Subcutaneous abdominal adipose tissue (tissue), 5 donors: ENCODE data around the gene WT1.
"Not testable (repeated sequence)": the region's sequence is repeated elsewhere in the genome, so short reads cannot be mapped to it uniquely, and the experiment has no call there.

Source experiments
- H3K27ac ChIP-seq: one replicate; pipeline ENCODE4 v1.7.0; 2013; ENCODE audit warnings: low read depth, mild to moderate bottlenecking, inconsistent platforms, low read length, moderate library complexity
- H3K27me3 ChIP-seq, 5 donors: one replicate each; pipeline ENCODE4 v1.7.0; 2013; ENCODE audit warnings: low read length in 5 of 5, inconsistent platforms in 1 of 5; ENCODE audit not compliant: control insufficient read depth in 5 of 5, insufficient read depth in 4 of 5
- H3K36me3 ChIP-seq, 5 donors: one replicate each; pipeline ENCODE4 v1.7.0; 2013; ENCODE audit warnings: low read length in 5 of 5; ENCODE audit not compliant: control insufficient read depth in 5 of 5, insufficient read depth in 5 of 5
- H3K4me1 ChIP-seq, 5 donors: one replicate each; pipeline ENCODE4 v1.7.0; 2013; ENCODE audit warnings: low read length in 5 of 5, mild to moderate bottlenecking in 3 of 5, moderate library complexity in 1 of 5; ENCODE audit not compliant: control insufficient read depth in 5 of 5, insufficient read depth in 5 of 5
- H3K4me3 ChIP-seq, 5 donors: one replicate each; pipeline ENCODE4 v1.7.0; 2013; ENCODE audit warnings: low read length in 5 of 5, low read depth in 1 of 5
- H3K9ac ChIP-seq, 5 donors: one replicate each; pipeline ENCODE4 v1.7.0; 2013; ENCODE audit warnings: low read length in 5 of 5, mild to moderate bottlenecking in 4 of 5, moderate library complexity in 3 of 5
- H3K9me3 ChIP-seq, 5 donors: one replicate each; pipeline ENCODE4 v1.7.0; 2013; ENCODE audit warnings: low read length in 5 of 5; ENCODE audit not compliant: control insufficient read depth in 5 of 5
- donor health status: healthy.
- donor health status: healthy.
- donor health status: healthy.
- donor health status: healthy.
- donor health status: healthy.

WT1 gene

DNA sequence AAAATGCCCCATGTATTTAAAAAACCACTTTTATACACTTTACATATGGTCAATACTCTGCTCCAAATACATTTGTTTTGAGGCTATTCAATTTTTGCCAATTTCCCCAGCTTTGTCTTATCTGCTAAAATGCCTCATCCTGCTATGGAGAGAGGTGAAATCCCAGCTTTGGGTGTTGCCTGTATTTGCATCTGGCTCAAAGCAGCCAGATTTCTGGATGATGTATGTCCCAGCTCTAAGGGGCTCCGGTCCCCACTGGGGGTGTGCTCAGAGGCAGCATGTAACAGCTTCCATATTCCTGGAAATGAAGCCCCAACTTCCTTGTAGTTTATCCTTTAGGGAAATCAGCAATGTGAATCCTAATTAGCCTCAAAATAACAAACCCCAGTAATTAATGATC lies 59.5 kb downstream of the WT1 start:
- Histone ChIP-seq H3K4me3 (no peak overlapping the region), H3K9me3 (peaks cover 0 to 5% (median 4%) of the 10 kb centered on the region in 5 donors)

DNA sequence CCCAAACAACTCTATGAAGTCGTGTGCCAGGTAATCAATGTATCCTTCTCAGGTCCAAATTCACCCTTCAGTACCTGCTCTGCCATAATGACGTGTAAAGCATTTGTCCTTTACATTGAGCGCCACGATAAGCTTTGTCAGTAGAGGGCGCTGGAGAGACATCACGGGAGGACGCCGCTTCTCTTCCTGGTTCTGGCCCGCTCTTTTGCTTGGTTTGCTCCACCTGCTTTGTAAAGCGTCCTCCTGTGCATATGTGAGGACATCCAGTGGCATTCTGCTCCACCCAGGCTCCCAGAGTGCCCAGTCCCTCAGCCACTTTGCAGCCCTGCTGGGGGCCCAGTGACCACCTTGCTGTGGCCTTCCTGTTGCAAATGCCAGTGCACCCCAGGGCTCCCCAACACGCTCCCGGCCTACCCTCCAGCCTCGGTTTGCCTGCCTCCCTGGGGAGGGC lies 61.1 kb downstream of the WT1 start:
- Histone ChIP-seq H3K4me1 (no peaks in the 10 kb centered on the region), H3K36me3 (no peaks in the 10 kb centered on the region), H3K9me3 (peaks cover 0 to 5% (median 4%) of the 10 kb centered on the region in 5 donors), H3K27ac (no peak overlapping the region), H3K27me3 (peaks cover 0 to 8% (median 0%) of the 10 kb centered on the region in 5 donors), H3K9ac (no peak overlapping the region), H3K4me3 (peak overlapping the region in 1 of 5 donors; percentile 5)

More for the DNA sequence above, 59.5 kb downstream of the WT1 start:
- H3K4me1 ChIP-seq = no peaks in the 10 kb centered on the region
- no peak overlapping the region for H3K9ac ChIP-seq
- H3K27me3 ChIP-seq = peaks cover 0 to 11% (median 2%) of the 10 kb centered on the region in 5 donors
- H3K36me3 ChIP-seq = no peaks in the 10 kb centered on the region
- H3K27ac ChIP-seq = no peak overlapping the region

DNA sequence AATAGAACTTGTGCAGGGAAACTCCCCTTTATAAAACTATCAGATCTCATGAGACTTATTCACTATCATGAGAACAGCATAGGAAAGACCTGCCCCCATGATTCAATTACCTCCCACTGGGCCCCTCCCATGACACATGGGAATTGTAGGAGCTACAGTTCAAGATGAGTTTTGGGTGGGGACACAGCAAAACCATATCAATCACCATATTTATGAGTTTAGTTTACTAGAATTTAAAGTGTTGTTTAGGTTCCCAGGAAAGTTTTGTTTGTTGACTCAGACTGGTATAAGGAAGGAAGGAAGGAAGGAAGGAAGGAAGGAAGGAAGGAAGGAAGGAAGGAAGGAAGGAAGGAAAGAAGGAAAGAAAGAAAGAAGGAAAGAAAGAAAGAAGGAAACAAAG lies 65.4 kb downstream of the WT1 start:
- not testable (repeated sequence) for H3K4me1 ChIP-seq, H3K27ac ChIP-seq, H3K27me3 ChIP-seq, H3K9ac ChIP-seq, H3K4me3 ChIP-seq, H3K36me3 ChIP-seq
- peaks cover 0 to 10% (median 3%) of the 10 kb centered on the region in 5 donors for H3K9me3 ChIP-seq

DNA sequence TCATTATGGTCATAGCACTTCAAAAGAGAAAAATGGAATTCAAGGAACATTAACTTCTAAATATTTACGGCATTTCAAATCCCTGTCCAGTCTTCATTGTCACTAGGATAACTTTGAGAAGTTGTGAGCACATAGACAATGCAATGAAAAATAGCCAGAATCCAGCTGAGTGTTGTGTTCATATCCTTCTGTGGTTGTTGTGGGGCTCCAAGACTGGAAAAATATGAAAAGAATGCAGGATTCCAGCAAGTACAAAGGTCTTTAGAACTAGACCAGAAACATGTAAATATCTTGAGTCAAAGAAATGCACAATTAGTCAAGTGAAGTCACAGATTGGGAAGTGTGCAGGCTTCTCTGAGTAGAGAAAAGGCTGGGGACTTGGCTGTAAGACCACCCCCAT lies 68.7 kb downstream of the WT1 start:
- peaks cover 0 to 10% (median 3%) of the 10 kb centered on the region in 5 donors for H3K9me3 ChIP-seq
- H3K9ac ChIP-seq = no peak overlapping the region
- no peak overlapping the region for H3K4me3 ChIP-seq
- no peak overlapping the region for H3K27ac ChIP-seq
- peaks cover 0 to 8% (median 0%) of the 10 kb centered on the region in 5 donors for H3K4me1 ChIP-seq
- no peaks in the 10 kb centered on the region for H3K36me3 ChIP-seq
- peaks cover 0 to 3% (median 0%) of the 10 kb centered on the region in 5 donors for H3K27me3 ChIP-seq

DNA sequence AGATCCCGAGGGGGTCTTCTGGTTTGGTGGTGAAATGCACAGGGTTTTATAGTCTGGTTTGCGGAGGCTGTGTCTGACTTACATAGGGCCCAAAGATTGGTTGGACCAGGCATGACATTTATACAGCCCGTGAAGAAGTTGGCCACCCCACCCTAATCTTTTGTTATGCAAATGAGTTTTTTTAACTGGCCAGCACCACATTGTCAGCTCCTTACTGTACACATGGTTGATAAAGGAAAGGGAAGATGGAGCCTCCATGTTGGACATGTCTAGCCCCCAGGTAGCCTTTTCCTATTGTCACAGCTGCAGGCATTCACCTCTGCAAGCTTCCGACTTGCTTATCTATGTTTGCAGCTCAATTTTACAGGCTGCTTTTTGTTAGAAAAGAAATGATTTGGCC lies 70.1 kb downstream of the WT1 start:
- peaks cover 0 to 8% (median 0%) of the 10 kb centered on the region in 5 donors for H3K4me1 ChIP-seq
- H3K27me3 ChIP-seq = peaks cover 0 to 5% (median 0%) of the 10 kb centered on the region in 5 donors
- no peaks in the 10 kb centered on the region for H3K36me3 ChIP-seq
- H3K9ac ChIP-seq = no peak overlapping the region
- H3K4me3 ChIP-seq = no peak overlapping the region
- no peak overlapping the region for H3K27ac ChIP-seq
- H3K9me3 ChIP-seq = peaks cover 0 to 10% (median 3%) of the 10 kb centered on the region in 5 donors

DNA sequence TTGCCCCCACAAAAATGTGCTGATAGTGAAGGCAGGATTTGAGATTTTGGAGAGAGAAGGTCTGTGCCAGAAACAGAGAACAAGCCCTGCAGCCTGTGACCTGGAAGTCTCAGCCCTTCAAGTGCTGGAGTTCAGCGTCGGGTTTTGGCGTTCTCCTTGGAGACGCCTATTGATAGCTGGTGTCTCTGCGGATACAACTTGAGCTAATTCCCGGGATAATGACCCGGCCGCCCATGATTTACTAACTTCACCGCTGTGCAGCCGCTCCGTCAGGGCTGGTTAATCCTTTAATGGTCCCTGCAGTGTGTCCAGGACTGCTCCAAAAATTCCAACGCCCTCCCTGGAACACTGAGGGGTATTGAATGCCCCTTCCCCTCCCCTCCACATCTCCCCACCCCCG lies 76.6 kb downstream of the WT1 start:
- peaks cover 0 to 12% (median 4%) of the 10 kb centered on the region in 5 donors for H3K27me3 ChIP-seq
- no peaks in the 10 kb centered on the region for H3K9me3 ChIP-seq
- no peaks in the 10 kb centered on the region for H3K36me3 ChIP-seq
- no peak overlapping the region for H3K27ac ChIP-seq
- H3K4me1 ChIP-seq = peaks cover 0 to 4% (median 0%) of the 10 kb centered on the region in 5 donors
- no peak overlapping the region for H3K4me3 ChIP-seq
- H3K9ac ChIP-seq = no peak overlapping the region

DNA sequence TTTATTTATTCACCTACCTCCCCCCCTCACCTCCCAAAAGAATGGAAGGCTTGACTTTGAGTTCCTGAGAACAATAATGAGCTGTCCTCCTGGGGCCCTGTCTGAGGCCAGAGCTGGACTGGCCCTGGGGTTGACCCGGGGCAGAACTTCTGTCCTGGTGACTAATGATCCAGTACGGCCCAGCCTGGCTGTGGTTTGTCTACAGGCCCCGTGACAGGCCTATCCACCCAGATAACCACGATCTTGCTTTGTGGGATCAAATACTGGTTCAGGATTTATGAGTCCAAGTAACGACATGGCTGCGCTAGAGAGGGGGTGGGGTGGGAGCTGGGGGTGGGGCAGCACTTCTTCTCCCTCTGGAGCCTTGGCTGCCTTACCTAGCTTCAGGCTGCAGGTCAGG lies 81.5 kb downstream of the WT1 start:
- peaks cover 0 to 4% (median 0%) of the 10 kb centered on the region in 5 donors for H3K4me1 ChIP-seq
- peaks cover 0 to 10% (median 4%) of the 10 kb centered on the region in 5 donors for H3K27me3 ChIP-seq
- no peak overlapping the region for H3K27ac ChIP-seq
- H3K36me3 ChIP-seq = no peaks in the 10 kb centered on the region
- no peaks in the 10 kb centered on the region for H3K9me3 ChIP-seq
- no peak overlapping the region for H3K9ac ChIP-seq
- H3K4me3 ChIP-seq = no peak overlapping the region

DNA sequence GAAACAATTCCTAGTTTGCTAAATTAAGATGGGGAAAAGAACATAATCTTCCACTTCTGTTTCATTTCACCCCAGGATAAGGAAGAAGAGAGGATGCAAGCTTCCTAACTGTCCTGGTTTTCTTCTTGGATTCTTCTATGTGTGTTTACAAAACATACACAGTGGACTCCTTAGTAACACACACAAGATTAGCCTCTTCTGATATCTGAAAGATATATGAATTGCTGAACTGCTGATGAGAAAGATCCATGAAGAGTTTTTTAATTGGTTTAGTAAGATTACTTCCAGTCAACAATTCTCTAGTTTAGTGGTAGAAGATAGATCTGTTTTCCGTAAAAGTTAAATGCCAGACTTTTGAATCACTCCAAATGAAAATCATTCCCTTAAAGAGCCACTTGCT lies 86.8 kb downstream of the WT1 start:
- Histone ChIP-seq H3K4me1 (no peaks in the 10 kb centered on the region), H3K9me3 (no peaks in the 10 kb centered on the region), H3K4me3 (no peak overlapping the region), H3K27ac (no peak overlapping the region), H3K27me3 (peaks cover 0 to 6% (median 0%) of the 10 kb centered on the region in 5 donors), H3K9ac (no peak overlapping the region), H3K36me3 (no peaks in the 10 kb centered on the region)

DNA sequence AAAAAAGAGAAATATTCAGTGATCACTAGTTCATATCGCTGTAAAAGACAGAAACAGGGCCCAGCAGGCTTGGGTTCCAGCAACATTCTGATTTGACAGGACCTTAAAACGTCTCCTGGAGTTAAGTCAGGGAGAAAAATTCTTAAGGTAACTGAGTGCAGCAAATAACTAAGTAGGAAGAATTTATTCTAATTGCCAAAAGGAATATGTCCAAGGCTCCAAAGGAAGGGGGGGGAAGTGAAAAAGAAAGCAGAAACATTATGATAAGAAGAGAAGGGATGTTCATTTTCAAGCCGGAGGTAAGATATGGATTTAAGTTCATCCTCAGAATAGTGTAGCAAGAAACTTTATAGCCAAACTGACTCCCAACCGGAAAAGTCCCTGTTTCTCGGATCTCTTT lies 90.4 kb downstream of the WT1 start:
- H3K9me3 ChIP-seq = no peaks in the 10 kb centered on the region
- no peak overlapping the region for H3K27ac ChIP-seq
- H3K36me3 ChIP-seq = no peaks in the 10 kb centered on the region

DNA sequence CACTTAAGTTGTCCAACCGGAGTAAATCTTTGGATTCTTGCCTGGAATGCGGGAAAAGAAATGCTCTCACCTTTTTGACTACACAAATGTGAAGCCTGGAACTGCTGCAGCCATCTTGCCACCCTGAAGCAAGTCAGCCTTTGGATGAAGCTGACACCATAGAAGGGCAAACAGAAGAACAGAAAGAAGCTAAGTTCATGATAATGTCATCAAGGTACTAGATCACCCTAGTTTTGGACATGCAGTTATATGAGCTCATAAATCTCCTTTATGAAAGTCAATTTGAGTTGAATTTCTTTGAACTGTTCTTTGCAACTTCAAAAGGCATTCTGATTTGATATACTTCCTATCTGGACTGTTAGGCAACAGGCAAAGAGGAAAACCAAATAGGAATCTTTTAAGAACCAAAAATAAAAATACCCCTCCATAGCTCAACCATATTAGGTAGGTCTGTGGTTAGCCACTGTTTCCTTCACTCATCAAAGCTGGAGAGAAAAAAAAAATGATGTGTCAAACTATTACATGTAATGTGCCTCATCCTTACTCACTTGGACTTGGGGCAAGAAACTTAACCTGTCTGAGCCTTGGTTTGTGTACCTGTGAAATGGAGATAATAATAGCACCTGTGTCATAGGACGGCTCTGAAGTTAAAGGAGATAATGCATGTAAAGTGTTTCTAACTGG lies 91.9 kb downstream of the WT1 start:
- Histone ChIP-seq H3K4me1 (no peaks in the 10 kb centered on the region), H3K27ac (no peak overlapping the region)

More for the DNA sequence above, 90.4 kb downstream of the WT1 start:
- H3K4me3 ChIP-seq = no peak overlapping the region
- no peaks in the 10 kb centered on the region for H3K4me1 ChIP-seq
- H3K9ac ChIP-seq = no peak overlapping the region
- peaks cover 0 to 6% (median 0%) of the 10 kb centered on the region in 5 donors for H3K27me3 ChIP-seq

More for the DNA sequence above, 91.9 kb downstream of the WT1 start:
- H3K9ac ChIP-seq = no peak overlapping the region
- peaks cover 0 to 6% (median 0%) of the 10 kb centered on the region in 5 donors for H3K27me3 ChIP-seq
- no peak overlapping the region for H3K4me3 ChIP-seq
- no peaks in the 10 kb centered on the region for H3K36me3 ChIP-seq
- H3K9me3 ChIP-seq = no peaks in the 10 kb centered on the region
